ENCODE results near the gene PRKN. TPM values are rescaled to one million over a fixed set of nuclear protein-coding genes. Genes with fewer than 3 reads are reported as not detected.

Gene PRKN
- total and polyA plus RNA-seq, 2 donors (not counting 3 experiments of a cell fraction or from before 2014, with no cell fraction given) = 0.06 TPM; not detected in 1

- no peaks in the 10 kb centered on the region for H3K4me1 ChIP-seq (ENCODE audit: control insufficient read depth, extremely low read depth, insufficient read depth, low read length)
- no peak for TF ChIP-seq JUN (IDR thresholded peaks at IDR 0.05; ENCODE audit: borderline replicate concordance, insufficient read depth, insufficient read length, low read depth)
- no peak for TF ChIP-seq MYC (IDR thresholded peaks at IDR 0.05; ENCODE audit: low read depth, low read length)
- TF ChIP-seq POLR2AphosphoS5 (IDR thresholded peaks at IDR 0.05; ENCODE audit: insufficient read depth, low read depth, low read length) = no peak
- TF ChIP-seq GATA2 (IDR thresholded peaks at IDR 0.05; ENCODE audit: insufficient read depth, insufficient read length, low read depth, low read length) = no peak
- TF ChIP-seq MAX (IDR thresholded peaks at IDR 0.05; ENCODE audit: insufficient read depth, insufficient read length) = no peak
- no peak for TF ChIP-seq EZH2 (IDR thresholded peaks at IDR 0.05; ENCODE audit: borderline replicate concordance, low read depth, low read length, severe bottlenecking)
- TF ChIP-seq CTCF (IDR thresholded peaks at IDR 0.05; ENCODE audit: extremely low read depth in 1 of 2, insufficient read depth in 1 of 2, low read depth in 1 of 2, low read length in 2 of 2) = no peak
- TF ChIP-seq POLR2A (IDR thresholded peaks at IDR 0.05; ENCODE audit: low read depth, low read length) = no peak
- TF ChIP-seq FOS (IDR thresholded peaks at IDR 0.05; ENCODE audit: borderline replicate concordance, insufficient read depth, low read length) = no peak
- no peaks in the 10 kb centered on the region for H3K27me3 ChIP-seq (ENCODE audit: control insufficient read depth in 2 of 2, insufficient read depth in 2 of 2, low read length in 2 of 2)
- no peak overlapping the region for H3K4me2 ChIP-seq (ENCODE audit: insufficient read depth, low read length)
- BruUV-seq (replicated peaks) = no TSS peak
- no peak overlapping the region for H3K4me3 ChIP-seq (replicated peaks in 1 of 3; ENCODE audit: insufficient read depth in 1 of 3, low read depth in 1 of 3, low read length in 3 of 3)
- no peak overlapping the region for H2AFZ ChIP-seq (ENCODE audit: low read depth, low read length)
- no peak overlapping the region for H3K9ac ChIP-seq (replicated peaks; ENCODE audit: extremely low read depth, insufficient read depth, low read length)
- dilution Hi-C loops (cut with MboI; ENCODE audit: extremely low pct_ligation_motif_present, low sequenced_read_pairs) = no loop called here
- H3K9me1 ChIP-seq (replicated peaks; ENCODE audit: control insufficient read depth, extremely low read depth, insufficient read depth, low read length) = no peaks in the 10 kb centered on the region
- no peaks in the 10 kb centered on the region for H3K79me2 ChIP-seq (ENCODE audit: control insufficient read depth, insufficient read depth, low read length)
- H3K9me3 ChIP-seq (replicated peaks; ENCODE audit: control insufficient read depth, insufficient read depth, low read length) = no peaks in the 10 kb centered on the region
- DNase-seq (ENCODE audit: low read depth, low spot score) (no peak), FAIRE-seq (no peak)
- ChIA-PET POLR2A (no interaction called here), CTCF (no interaction called here)
- intact Hi-C loops (cut with micrococcal nuclease) = no loop called here
- no peak overlapping the region for H3K27ac ChIP-seq (ENCODE audit: insufficient read depth, low read depth, low read length)
- no peaks in the 10 kb centered on the region for H3K36me3 ChIP-seq (ENCODE audit: control insufficient read depth in 2 of 2, extremely low read depth in 1 of 2, insufficient read depth in 2 of 2, low read length in 2 of 2)
- H4K20me1 ChIP-seq (replicated peaks; ENCODE audit: control insufficient read depth, extremely low read depth, insufficient read depth, low read length) = no peaks in the 10 kb centered on the region
Measured at GRCh38 chr6:161711515-161711914, 1016.1 kb downstream of the PRKN start.

All from endothelial cell of umbilical vein (primary cell).